HG03432 (cell line): ENCODE data around the gene RAB4B.
"Not testable (repeated sequence)": the region's sequence is repeated elsewhere in the genome, so short reads cannot be mapped to it uniquely, and the experiment has no call there.

Source experiments
- ATAC-seq: cut with Tn5 transposase; IDR thresholded peaks from one replicate; pipeline ENCODE4 v1.9.1; 2021; ENCODE audit warnings: mild to moderate bottlenecking, moderate library complexity; ENCODE audit not compliant: unreplicated experiment

The RAB4B gene

GRCh38 chr19:40777937-40778705 lies at the start of gene RAB4B:
Gene RAB4B, plus strand, starts transcription at chr19:40778247. Its CDS starts 129 bp downstream, at chr19:40778376.
- ATAC-seq, result peak; percentile 65

GRCh38 chr19:40730065-40730464 lies 48.0 kb upstream of the RAB4B start:
- not testable (repeated sequence) for ATAC-seq

- not testable (repeated sequence) for ATAC-seq
These were observed 45.7 kb upstream of the RAB4B start for GRCh38 chr19:40732304-40732703.

GRCh38 chr19:40733149-40733548 lies 44.9 kb upstream of the RAB4B start:
- ATAC-seq, result no peak

- ATAC-seq, result no peak
These were observed 42.9 kb upstream of the RAB4B start for GRCh38 chr19:40735013-40735771.

- ATAC-seq, result no peak
These were observed 41.4 kb upstream of the RAB4B start for GRCh38 chr19:40736661-40737060.

GRCh38 chr19:40737102-40737644 lies 40.9 kb upstream of the RAB4B start:
- ATAC-seq, result no peak

- no peak for ATAC-seq
These were observed 38.8 kb upstream of the RAB4B start for GRCh38 chr19:40739030-40739839.

GRCh38 chr19:40739871-40740703 lies 38.0 kb upstream of the RAB4B start:
- ATAC-seq, result no peak

GRCh38 chr19:40740747-40741146 lies 37.3 kb upstream of the RAB4B start:
- no peak for ATAC-seq

- no peak for ATAC-seq
These were observed 36.3 kb upstream of the RAB4B start for GRCh38 chr19:40741527-40742390.

GRCh38 chr19:40742477-40742876 lies 35.6 kb upstream of the RAB4B start:
- no peak for ATAC-seq

- ATAC-seq, result no peak
These were observed 35.2 kb upstream of the RAB4B start for GRCh38 chr19:40742886-40743285.

- no peak for ATAC-seq
These were observed 34.1 kb upstream of the RAB4B start for GRCh38 chr19:40743926-40744325.

GRCh38 chr19:40744554-40745401 lies 33.3 kb upstream of the RAB4B start:
- no peak for ATAC-seq

GRCh38 chr19:40745402-40745780 lies 32.7 kb upstream of the RAB4B start:
- no peak for ATAC-seq

GRCh38 chr19:40747536-40747935 lies 30.5 kb upstream of the RAB4B start:
- ATAC-seq, result no peak
